GM12878 (cell line): ENCODE measurements around the gene C20orf173. TPM values are rescaled to one million over a fixed set of nuclear protein-coding genes. Genes with fewer than 3 reads are reported as not detected.

ENCODE experiments used
- ATF7 ChIP-seq: fragments of 450-650 bp; IDR thresholded peaks from 2 replicates; pipeline ENCODE4 v1.6.1; 2016; ENCODE audit warnings: low read depth, mild to moderate bottlenecking
- EED ChIP-seq: sonication (generic); IDR thresholded peaks from 2 replicates; pipeline ENCODE4 v1.6.1; 2016; ENCODE audit warnings: antibody characterized with exemption, low read depth
- EGR1 ChIP-seq, 2 experiments: IDR thresholded peaks; 1 replicate in 1 of 2; 2 replicates in 1 of 2; pipeline ENCODE4 v1.6.1; 2011 to 2012; ENCODE audit warnings: low read depth in 2 of 2, low read length in 2 of 2, borderline replicate concordance in 1 of 2, mild to moderate bottlenecking in 1 of 2, moderate library complexity in 1 of 2
- EP300 ChIP-seq, 2 experiments: fragments of 150-350 bp in 1 of 2; IDR thresholded peaks; 2 replicates each; pipeline ENCODE4 v1.6.1; 2011 to 2012; ENCODE audit warnings: low read depth in 2 of 2, low read length in 2 of 2, borderline replicate concordance in 1 of 2, improper control_type of control experiment in 1 of 2, inconsistent platforms in 1 of 2; ENCODE audit not compliant: control insufficient read depth in 1 of 2
- ETV6 ChIP-seq, 2 experiments: fragments of 450-650 bp in 1 of 2; IDR thresholded peaks in 1 of 2; conservative IDR thresholded peaks in 1 of 2; 2 replicates each; pipeline ENCODE4 v1.6.1; 2014; ENCODE audit warnings: antibody characterized with exemption in 1 of 2, borderline replicate concordance in 1 of 2, low read depth in 1 of 2, mild to moderate bottlenecking in 1 of 2, moderate library complexity in 1 of 2
- FOXK2 ChIP-seq: fragments of 450-650 bp; IDR thresholded peaks from 2 replicates; pipeline ENCODE4 v1.6.1; 2017; ENCODE audit warnings: mild to moderate bottlenecking, moderate library complexity
- PRDM15 ChIP-seq: fragments of 450-650 bp; formaldehyde crosslinking; IDR thresholded peaks from 2 replicates; pipeline ENCODE4 v1.4.0; 2020; ENCODE audit warnings: mild to moderate bottlenecking, moderate library complexity
- SPI1 ChIP-seq: IDR thresholded peaks from 2 replicates; pipeline ENCODE4 v1.6.1; 2011; ENCODE audit warnings: low read depth, mild to moderate bottlenecking, low read length, moderate library complexity, borderline replicate concordance; ENCODE audit not compliant: insufficient read depth
- TCF7 ChIP-seq: IDR thresholded peaks from 2 replicates; pipeline ENCODE4 v1.6.1; 2014; ENCODE audit warnings: antibody characterized with exemption, borderline replicate concordance
- USF1 ChIP-seq: IDR thresholded peaks from 2 replicates; pipeline ENCODE4 v1.6.1; 2011; ENCODE audit warnings: borderline replicate concordance, low read depth, mild to moderate bottlenecking, moderate library complexity, mixed read lengths, low read length; ENCODE audit not compliant: insufficient read depth; ENCODE audit errors: extremely low read length
- YY1 ChIP-seq: IDR thresholded peaks from 2 replicates; pipeline ENCODE4 v1.6.1; 2011; ENCODE audit warnings: low read depth, mild to moderate bottlenecking, low read length
- ZBTB4 ChIP-seq: fragments of 450-650 bp; formaldehyde crosslinking; IDR thresholded peaks from 2 replicates; pipeline ENCODE4 v1.4.0; 2022; ENCODE audit warnings: mild to moderate bottlenecking, moderate library complexity
- polyA plus RNA-seq, 11 experiments: library from polyadenylated mRNA; depleted of rRNA in 4 of 11; unstranded in 6 of 11; stranded (reverse) in 5 of 11; fragments of >200 nt; fragmentation: Nextera tagmentation in 4 of 11; fragmentation: Illumina TruSeq in 1 of 11; extraction: Ambion mirVana in 4 of 11; extraction: Trizol in 1 of 11; gene quantifications; 1 replicate in 1 of 11; 2 replicates in 10 of 11; pipeline versions ENCODE4 v1.2.1 to v1.2.3, GENCODE V29; 2011 to 2016; ENCODE audit warnings: inconsistent platforms in 2 of 11, missing spikeins in 2 of 11, low read depth in 1 of 11
- total RNA-seq, 4 experiments: library from RNA; depleted of rRNA in 3 of 4; stranded (reverse); fragments of >200 nt in 3 of 4; fragmentation: Illumina TruSeq in 1 of 4; extraction: Trizol in 1 of 4; gene quantifications; 2 replicates each; pipeline versions ENCODE4 v1.2.1 to v1.2.3, GENCODE V29; 2013 to 2021
- TF ChIP-seq, protein P1 (sequence below): fragments of 450-650 bp; IDR thresholded peaks from 2 replicates; pipeline ENCODE4 v1.6.1; 2016; ENCODE audit warnings: mild to moderate bottlenecking
- TF ChIP-seq, protein P2 (sequence below): IDR thresholded peaks from 2 replicates; pipeline ENCODE4 v1.6.1; 2012; ENCODE audit warnings: low read depth, low read length, improper control_type of control experiment
- TF ChIP-seq, protein P3 (sequence below): fragments of 450-650 bp; conservative IDR thresholded peaks from 2 replicates; pipeline ENCODE4 v1.6.1; 2017; ENCODE audit warnings: mild to moderate bottlenecking, moderate library complexity

Gene C20orf173
- total and polyA plus RNA-seq, 10 of the 15 experiments (the other 5 are each of a cell fraction or from before 2014, with no cell fraction given) = not detected

DNA sequence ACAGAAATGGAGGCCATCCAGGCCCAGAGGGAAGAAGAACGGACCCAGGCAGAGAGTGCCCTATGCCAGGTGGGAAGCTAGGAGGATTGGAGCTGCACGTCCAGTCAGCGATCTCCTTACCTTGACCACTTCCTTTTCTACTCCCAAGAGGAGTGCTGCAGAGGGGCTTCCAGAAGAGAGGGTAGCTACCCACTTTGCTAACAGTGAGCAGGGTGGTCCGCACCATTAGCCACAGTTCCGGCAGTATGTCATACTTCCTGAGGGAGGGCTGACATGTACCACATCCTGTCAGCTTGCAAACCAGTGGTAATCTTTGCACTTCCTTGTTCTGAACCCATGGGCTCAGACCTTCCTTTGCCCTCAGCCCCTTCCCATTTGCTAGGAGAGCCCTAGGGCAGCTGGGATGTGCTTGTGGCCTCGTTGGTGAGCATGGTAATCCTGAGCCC is 38.7 kb downstream of the C20orf173 start (continued):
- no peak for TF ChIP-seq ZBTB4 (CRISPR knock-in tag)
- TF ChIP-seq, protein P1, sequence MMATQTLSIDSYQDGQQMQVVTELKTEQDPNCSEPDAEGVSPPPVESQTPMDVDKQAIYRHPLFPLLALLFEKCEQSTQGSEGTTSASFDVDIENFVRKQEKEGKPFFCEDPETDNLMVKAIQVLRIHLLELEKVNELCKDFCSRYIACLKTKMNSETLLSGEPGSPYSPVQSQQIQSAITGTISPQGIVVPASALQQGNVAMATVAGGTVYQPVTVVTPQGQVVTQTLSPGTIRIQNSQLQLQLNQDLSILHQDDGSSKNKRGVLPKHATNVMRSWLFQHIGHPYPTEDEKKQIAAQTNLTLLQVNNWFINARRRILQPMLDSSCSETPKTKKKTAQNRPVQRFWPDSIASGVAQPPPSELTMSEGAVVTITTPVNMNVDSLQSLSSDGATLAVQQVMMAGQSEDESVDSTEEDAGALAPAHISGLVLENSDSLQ = peak; percentile 90
- no peak for TF ChIP-seq FOXK2
- TF ChIP-seq EGR1 (IDR thresholded peaks at IDR 0.05; ENCODE audit: borderline replicate concordance in 1 of 2, low read depth in 2 of 2, low read length in 2 of 2) = peak in 1 of 2 experiments; percentile 36; a peak in 1 of 3 replicates
- no peak for TF ChIP-seq EP300 (IDR thresholded peaks at IDR 0.05; ENCODE audit: borderline replicate concordance in 1 of 2, control insufficient read depth in 1 of 2, low read depth in 2 of 2, low read length in 2 of 2)
- no peak for TF ChIP-seq PRDM15 (CRISPR knock-in tag)
- TF ChIP-seq EED = peak; percentile 66; the same call in 1 of the 2 replicates
- TF ChIP-seq TCF7 = no peak
- TF ChIP-seq YY1 = peak; percentile 62
- TF ChIP-seq ETV6 (conservative IDR thresholded peaks at IDR 0.05 in 1 of 2, IDR thresholded peaks at IDR 0.05 in 1 of 2; ENCODE audit: borderline replicate concordance in 1 of 2, low read depth in 1 of 2) = peak in 1 of 2 experiments; percentile 87; a peak in 2 of 4 replicates
- TF ChIP-seq, protein P2, sequence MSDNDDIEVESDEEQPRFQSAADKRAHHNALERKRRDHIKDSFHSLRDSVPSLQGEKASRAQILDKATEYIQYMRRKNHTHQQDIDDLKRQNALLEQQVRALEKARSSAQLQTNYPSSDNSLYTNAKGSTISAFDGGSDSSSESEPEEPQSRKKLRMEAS = no peak
- peak; percentile 95 for TF ChIP-seq ATF7
- TF ChIP-seq SPI1 = peak; percentile 91
- TF ChIP-seq, protein P3, sequence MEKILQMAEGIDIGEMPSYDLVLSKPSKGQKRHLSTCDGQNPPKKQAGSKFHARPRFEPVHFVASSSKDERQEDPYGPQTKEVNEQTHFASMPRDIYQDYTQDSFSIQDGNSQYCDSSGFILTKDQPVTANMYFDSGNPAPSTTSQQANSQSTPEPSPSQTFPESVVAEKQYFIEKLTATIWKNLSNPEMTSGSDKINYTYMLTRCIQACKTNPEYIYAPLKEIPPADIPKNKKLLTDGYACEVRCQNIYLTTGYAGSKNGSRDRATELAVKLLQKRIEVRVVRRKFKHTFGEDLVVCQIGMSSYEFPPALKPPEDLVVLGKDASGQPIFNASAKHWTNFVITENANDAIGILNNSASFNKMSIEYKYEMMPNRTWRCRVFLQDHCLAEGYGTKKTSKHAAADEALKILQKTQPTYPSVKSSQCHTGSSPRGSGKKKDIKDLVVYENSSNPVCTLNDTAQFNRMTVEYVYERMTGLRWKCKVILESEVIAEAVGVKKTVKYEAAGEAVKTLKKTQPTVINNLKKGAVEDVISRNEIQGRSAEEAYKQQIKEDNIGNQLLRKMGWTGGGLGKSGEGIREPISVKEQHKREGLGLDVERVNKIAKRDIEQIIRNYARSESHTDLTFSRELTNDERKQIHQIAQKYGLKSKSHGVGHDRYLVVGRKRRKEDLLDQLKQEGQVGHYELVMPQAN = peak; percentile 61
- no peak for TF ChIP-seq USF1
